Neuron (in vitro differentiated cells): ENCODE data around the gene CCL20.
"Not testable (repeated sequence)": the region's sequence is repeated elsewhere in the genome, so short reads cannot be mapped to it uniquely, and the experiment has no call there.

ENCODE experiments used
- H2AFZ ChIP-seq: one replicate; pipeline ENCODE4 v1.6.1; 2013; ENCODE audit warnings: low read depth, mild to moderate bottlenecking, inconsistent platforms, low read length, moderate library complexity
- H3K27me3 ChIP-seq: one replicate; pipeline ENCODE4 v1.6.1; 2013; ENCODE audit warnings: low read length; ENCODE audit not compliant: insufficient read depth
- H3K36me3 ChIP-seq: one replicate; pipeline ENCODE4 v1.6.1; 2013; ENCODE audit warnings: low read length; ENCODE audit not compliant: insufficient read depth
- H3K4me1 ChIP-seq: one replicate; pipeline ENCODE4 v1.6.1; 2013; ENCODE audit warnings: low read length; ENCODE audit not compliant: insufficient read depth
- H3K4me3 ChIP-seq: 2 replicates; pipeline ENCODE4 v1.5.1; 2013; ENCODE audit warnings: mild to moderate bottlenecking, low read length, moderate library complexity
- H3K9me3 ChIP-seq: one replicate; pipeline ENCODE4 v1.6.1; 2013; ENCODE audit warnings: low read length

Gene CCL20

GRCh38 chr2:227828477-227828912, 14.9 kb downstream of the CCL20 start:
- Histone ChIP-seq H3K4me1 (no peaks in the 10 kb centered on the region), H2AFZ (no peak overlapping the region), H3K36me3 (no peaks in the 10 kb centered on the region), H3K4me3 (no peak overlapping the region), H3K9me3 (no peaks in the 10 kb centered on the region), H3K27me3 (peaks cover 3% of the 10 kb centered on the region)

DNA sequence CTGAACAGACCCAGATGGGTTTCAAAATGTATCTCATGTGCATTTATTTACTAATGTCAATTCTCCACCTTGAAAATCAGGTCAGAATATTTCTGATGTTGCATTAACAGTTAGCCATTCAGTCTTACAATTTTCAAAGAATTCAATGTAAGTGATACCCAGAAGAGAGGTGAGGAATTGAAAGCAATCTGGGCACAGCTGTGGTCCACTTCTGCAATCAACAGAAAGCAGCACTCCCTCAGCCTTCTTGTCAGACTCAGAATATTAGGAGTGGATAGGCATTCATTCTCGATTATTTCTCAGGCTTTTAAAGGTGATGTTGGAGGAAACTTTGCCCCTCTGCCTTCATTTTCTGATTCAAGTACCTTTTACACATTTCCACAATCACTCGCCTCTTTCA, 15.7 kb downstream of the CCL20 start:
- Histone ChIP-seq H3K9me3 (no peaks in the 10 kb centered on the region), H3K27me3 (peaks cover 3% of the 10 kb centered on the region), H3K4me1 (no peaks in the 10 kb centered on the region), H3K4me3 (no peak overlapping the region), H3K36me3 (no peaks in the 10 kb centered on the region), H2AFZ (no peak overlapping the region)

- Histone ChIP-seq H3K9me3 (no peaks in the 10 kb centered on the region), H2AFZ (no peak overlapping the region), H3K36me3 (no peaks in the 10 kb centered on the region), H3K27me3 (peaks cover under 1% of the 10 kb centered on the region), H3K4me1 (no peaks in the 10 kb centered on the region), H3K4me3 (no peak overlapping the region)
Measured at GRCh38 chr2:227834423-227834822, 20.8 kb downstream of the CCL20 start.

DNA sequence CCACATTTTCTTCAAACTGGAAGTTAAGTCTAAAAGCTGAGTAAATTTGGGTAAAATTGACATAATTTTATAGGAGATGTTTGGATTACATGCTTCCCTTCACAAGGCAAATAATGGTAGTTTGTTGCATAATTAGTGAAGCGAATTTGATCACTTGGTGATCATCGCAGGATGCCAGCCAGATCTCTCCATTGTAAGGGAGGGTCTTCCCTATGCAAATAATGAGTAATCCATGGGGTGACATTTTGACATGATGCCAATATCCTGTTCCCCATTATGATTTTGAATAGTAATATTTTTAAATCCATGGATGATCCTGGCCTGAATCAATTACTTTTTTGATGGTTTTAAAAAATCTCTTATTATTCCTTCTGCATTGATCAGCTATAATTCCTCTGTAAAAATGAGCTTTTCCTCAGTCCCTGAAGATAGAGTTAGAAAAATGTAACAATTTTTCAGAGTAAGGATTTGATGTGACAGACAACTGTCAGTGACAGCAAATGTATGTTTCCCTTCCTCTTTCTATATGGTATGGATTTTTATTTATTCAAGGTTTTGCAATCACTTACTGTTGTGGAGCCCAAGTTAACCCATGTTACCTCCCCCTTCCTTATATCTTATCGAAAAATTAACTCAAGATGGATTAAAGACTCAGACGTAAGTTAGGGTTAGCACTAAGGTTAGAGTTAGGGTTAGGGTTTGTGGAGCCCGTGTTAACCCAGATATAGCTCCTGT, 21.4 kb downstream of the CCL20 start:
- no peaks in the 10 kb centered on the region for H3K36me3 ChIP-seq
- no peaks in the 10 kb centered on the region for H3K27me3 ChIP-seq
- H3K9me3 ChIP-seq = no peaks in the 10 kb centered on the region
- no peak overlapping the region for H3K4me3 ChIP-seq
- H3K4me1 ChIP-seq = no peaks in the 10 kb centered on the region
- no peak overlapping the region for H2AFZ ChIP-seq

DNA sequence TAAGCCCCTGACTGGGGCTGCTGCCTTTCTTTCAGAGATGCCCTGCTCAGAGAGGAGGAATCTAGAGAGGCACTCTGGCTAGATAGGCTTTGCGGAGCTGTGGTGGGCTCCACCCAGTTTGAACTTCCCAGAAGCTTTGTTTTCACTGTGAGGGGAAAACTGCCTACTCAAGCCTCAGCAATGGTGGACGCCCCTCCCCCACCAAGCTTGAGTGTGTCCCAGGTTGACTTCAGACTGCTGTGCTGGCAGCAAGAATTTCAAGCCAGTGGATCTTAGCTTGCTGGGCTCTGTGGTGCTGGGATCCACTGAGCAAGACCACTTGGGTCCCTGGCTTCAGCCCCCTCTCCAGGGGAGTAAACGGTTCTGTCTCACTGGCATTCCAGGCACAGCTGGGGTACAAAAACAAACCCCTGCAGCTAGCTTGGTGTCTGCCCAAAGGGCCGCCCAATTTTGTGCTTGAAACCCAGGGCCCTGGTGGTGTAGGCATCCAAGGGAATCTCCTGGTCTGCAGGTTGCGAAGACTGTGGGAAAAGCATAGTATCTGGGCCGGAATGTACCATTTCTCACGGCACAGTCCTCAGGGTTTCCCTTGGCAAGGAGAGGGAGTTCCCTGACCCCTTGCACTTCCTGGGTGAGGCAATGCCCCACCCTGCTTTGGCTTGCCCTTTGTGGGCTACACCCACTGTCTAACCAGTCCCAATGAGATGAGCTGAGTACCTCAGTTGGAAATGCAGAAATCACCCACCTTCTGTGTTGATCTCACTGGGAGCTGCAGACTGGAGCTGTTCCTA, 25.9 kb downstream of the CCL20 start:
- not testable (repeated sequence) for H2AFZ ChIP-seq, H3K4me3 ChIP-seq, H3K27me3 ChIP-seq, H3K4me1 ChIP-seq, H3K36me3 ChIP-seq, H3K9me3 ChIP-seq

- Histone ChIP-seq H3K36me3 (no peaks in the 10 kb centered on the region), H2AFZ (no peak overlapping the region), H3K27me3 (no peaks in the 10 kb centered on the region), H3K4me3 (no peak overlapping the region), H3K4me1 (no peaks in the 10 kb centered on the region), H3K9me3 (no peaks in the 10 kb centered on the region)
Measured at GRCh38 chr2:227846831-227847230, 33.2 kb downstream of the CCL20 start.

DNA sequence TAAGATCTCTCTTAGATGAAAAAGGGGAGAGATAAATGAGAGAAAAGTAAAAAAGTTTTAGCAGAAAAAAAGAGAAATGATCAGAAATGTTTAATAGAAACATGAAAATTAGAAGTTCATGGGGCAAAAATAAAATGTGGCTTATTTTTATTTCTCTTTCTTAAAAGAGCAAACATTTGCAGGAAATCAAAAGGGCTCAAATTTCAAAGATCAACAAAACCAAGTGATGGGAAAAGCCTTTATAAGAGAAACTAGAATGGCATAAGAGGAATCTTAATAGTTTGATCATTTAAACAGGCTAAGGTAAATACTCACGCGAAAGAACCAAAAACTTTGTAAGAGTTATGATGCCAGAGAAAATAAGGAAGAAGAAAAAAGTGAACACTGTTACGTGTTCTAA, 34.5 kb downstream of the CCL20 start:
- Histone ChIP-seq H3K9me3 (no peaks in the 10 kb centered on the region), H3K27me3 (no peaks in the 10 kb centered on the region), H2AFZ (no peak overlapping the region), H3K4me1 (no peaks in the 10 kb centered on the region), H3K4me3 (no peak overlapping the region), H3K36me3 (no peaks in the 10 kb centered on the region)

DNA sequence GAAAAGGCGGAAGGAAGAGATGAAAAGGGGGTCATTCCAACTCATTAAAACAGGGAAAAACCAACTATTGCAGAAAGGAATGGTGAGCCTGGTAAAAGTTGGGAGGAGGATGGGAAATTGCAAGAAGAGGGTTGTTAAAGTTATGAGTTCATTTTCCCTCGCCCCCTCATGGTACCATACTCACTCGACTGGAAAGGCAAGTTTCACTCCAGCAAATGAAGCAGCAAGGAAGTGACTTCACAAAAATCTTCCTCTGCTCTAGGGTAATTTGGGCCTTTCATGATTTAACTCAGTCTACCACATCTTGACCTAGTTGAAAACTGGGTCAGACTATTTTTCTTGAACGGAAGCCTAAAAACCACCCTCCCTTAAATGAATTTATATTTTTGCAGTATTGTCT, 34.9 kb downstream of the CCL20 start:
- Histone ChIP-seq H3K27me3 (no peaks in the 10 kb centered on the region), H3K4me3 (no peak overlapping the region), H3K36me3 (no peaks in the 10 kb centered on the region), H2AFZ (no peak overlapping the region), H3K4me1 (no peaks in the 10 kb centered on the region), H3K9me3 (no peaks in the 10 kb centered on the region)

- H3K4me3 ChIP-seq = no peak overlapping the region
- no peaks in the 10 kb centered on the region for H3K36me3 ChIP-seq
- H2AFZ ChIP-seq = no peak overlapping the region
- H3K27me3 ChIP-seq = no peaks in the 10 kb centered on the region
- H3K4me1 ChIP-seq = no peaks in the 10 kb centered on the region
- no peaks in the 10 kb centered on the region for H3K9me3 ChIP-seq
Measured at GRCh38 chr2:227849906-227850305, 36.3 kb downstream of the CCL20 start.

GRCh38 chr2:227853204-227853629, 39.6 kb downstream of the CCL20 start:
- Histone ChIP-seq H3K36me3 (no peaks in the 10 kb centered on the region), H3K27me3 (no peaks in the 10 kb centered on the region), H3K4me3 (no peak overlapping the region), H3K4me1 (no peaks in the 10 kb centered on the region), H2AFZ (no peak overlapping the region), H3K9me3 (no peaks in the 10 kb centered on the region)

- Histone ChIP-seq H3K4me3 (no peak overlapping the region), H2AFZ (no peak overlapping the region), H3K9me3 (no peaks in the 10 kb centered on the region), H3K36me3 (no peaks in the 10 kb centered on the region), H3K27me3 (no peaks in the 10 kb centered on the region), H3K4me1 (no peaks in the 10 kb centered on the region)
Measured at GRCh38 chr2:227853765-227854271, 40.2 kb downstream of the CCL20 start.

DNA sequence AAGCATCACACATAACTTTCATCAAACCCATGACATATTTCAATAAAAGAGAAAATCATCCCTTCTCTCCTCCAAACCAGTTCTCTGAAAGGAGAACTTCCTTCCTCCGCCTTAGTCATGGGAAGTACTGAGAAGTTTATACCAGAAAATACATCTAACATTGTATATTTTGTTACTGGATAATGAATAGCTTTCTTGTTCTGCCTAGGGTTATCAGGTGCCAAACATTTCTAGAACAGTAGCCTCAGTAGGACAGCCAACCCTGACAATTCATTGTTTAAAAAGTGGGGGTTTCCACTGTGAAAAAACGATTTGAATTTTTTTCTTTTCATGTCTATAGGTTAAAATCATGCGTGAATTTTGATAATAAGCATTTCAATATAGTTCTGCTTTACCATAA, 41.8 kb downstream of the CCL20 start:
- Histone ChIP-seq H3K9me3 (no peaks in the 10 kb centered on the region), H2AFZ (no peak overlapping the region), H3K4me3 (no peak overlapping the region), H3K4me1 (no peaks in the 10 kb centered on the region), H3K36me3 (no peaks in the 10 kb centered on the region), H3K27me3 (no peaks in the 10 kb centered on the region)

DNA sequence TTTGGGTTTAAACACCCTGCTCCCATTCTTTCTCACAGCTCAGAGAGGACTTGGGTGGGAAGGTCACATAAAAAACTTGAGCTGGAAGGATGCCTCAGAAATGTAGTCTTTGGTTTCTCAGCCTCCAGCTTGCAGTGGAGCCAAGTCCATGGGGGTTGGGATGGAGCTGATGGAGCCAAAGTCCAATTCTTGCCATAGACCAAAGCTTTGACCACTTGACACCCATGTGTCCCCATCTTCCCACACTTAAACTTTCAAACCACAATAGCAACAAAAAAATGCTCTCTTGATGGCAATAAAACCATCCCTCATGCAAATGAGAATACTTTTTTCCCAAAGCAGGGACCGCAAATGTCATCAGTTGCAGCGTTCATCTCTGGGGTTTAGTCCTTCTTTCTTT, 43.1 kb downstream of the CCL20 start:
- Histone ChIP-seq H3K4me3 (no peak overlapping the region), H2AFZ (no peak overlapping the region), H3K9me3 (no peaks in the 10 kb centered on the region), H3K27me3 (no peaks in the 10 kb centered on the region), H3K36me3 (no peaks in the 10 kb centered on the region), H3K4me1 (no peaks in the 10 kb centered on the region)
